Right lobe of liver (tissue), 6 donors: ENCODE measurements around the gene KIZ. TPM values are rescaled to one million over a fixed set of nuclear protein-coding genes. Genes with fewer than 3 reads are reported as not detected.

Experiments used
- ATAC-seq, 4 donors: fragments of 200-7000 bp; cut with Tn5 transposase; one replicate each; pipeline ENCODE4 v1.9.1; 2020; ENCODE audit warnings: mild to moderate bottlenecking in 4 of 4, moderate library complexity in 4 of 4
- DNase-seq, 3 donors: peaks; one replicate each; pipeline ENCODE4 v3.0.0-alpha.2; 2020
- H3K27ac ChIP-seq, 3 donors: fragments of 200-600 bp; one replicate each; pipeline ENCODE4 v1.8.0; 2022
- H3K27me3 ChIP-seq, 2 donors: fragments of 200-600 bp; one replicate each; pipeline ENCODE4 v1.8.0; 2022
- H3K36me3 ChIP-seq, 4 donors: fragments of 200-600 bp; sonication (generic) in 1 of 4; one replicate each; pipeline versions ENCODE4 v1.5.1 to v1.8.0; 2017 to 2022; ENCODE audit warnings: control low read depth in 1 of 4
- H3K4me1 ChIP-seq, 4 donors: fragments of 200-600 bp; sonication (generic) in 1 of 4; one replicate each; pipeline versions ENCODE4 v1.5.1 to v1.8.0; 2017 to 2022; ENCODE audit warnings: control low read depth in 1 of 4
- H3K4me3 ChIP-seq, 3 donors: fragments of 200-600 bp; one replicate each; pipeline ENCODE4 v1.8.0; 2022
- H3K9me3 ChIP-seq, 4 donors: fragments of 200-600 bp; sonication (generic) in 1 of 4; one replicate each; pipeline versions ENCODE4 v1.5.1 to v1.8.0; 2017 to 2022; ENCODE audit warnings: control low read depth in 1 of 4
- CTCF ChIP-seq, 4 donors: fragments of 200-600 bp in 3 of 4; fragments of 450-650 bp in 1 of 4; IDR thresholded peaks; one replicate each; pipeline versions ENCODE4 v1.5.1 to v1.8.0; 2016 to 2022; ENCODE audit warnings: antibody characterized with exemption in 4 of 4, mild to moderate bottlenecking in 2 of 4
- POLR2A ChIP-seq: fragments of 450-650 bp; IDR thresholded peaks from one replicate; pipeline ENCODE4 v1.6.1; 2017; ENCODE audit warnings: antibody characterized with exemption, mild to moderate bottlenecking
- WGBS: methylation state at CpG from one replicate; pipeline ENCODE4 v1.1.6; 2018; ENCODE audit warnings: low coverage, low lambda C conversion rate; ENCODE audit not compliant: insufficient coverage; ENCODE audit errors: missing lambda C conversion rate; 5-methylcytosine and 5-hydroxymethylcytosine counted together
- intact Hi-C, 2 donors: fragments of 100-400 bp; cut with DNase I; formaldehyde crosslinking; loops; one replicate each; pipeline versions ENCODE4 v1.11.2 to v1.14.1; 2022
- small RNA-seq, 2 experiments: library from RNA; depleted of rRNA; stranded (forward); fragments of <200 nt; gene quantifications; one replicate each; pipeline ENCODE3, GENCODE V24; 2016
- total RNA-seq, 6 experiments: library from RNA; depleted of rRNA in 2 of 6; stranded (reverse); fragments of >200 nt in 2 of 6; fragmentation: NEBNext Ultra II Directional in 3 of 6; extraction: Animal tissue kit (Norgen Biotek cat#: 25700) in 3 of 6; gene quantifications; one replicate each; pipeline versions ENCODE4 v1.1.0 to v1.2.4, GENCODE V29; 2016 to 2023
- donor health status: DM: no; HTN: yes; CAD: no.
- donor health status: DM: no; HTN: no; CAD: no.
- donor health status: DM: no; HTN: no; CAD: no.
- donor health status: DM: no; HTN: yes; CAD: no.
- donor health status: DM: no; HTN: yes; CAD: no.

KIZ gene
- total RNA-seq, 6 experiments from 2014 or later, result 5.1 to 11.5 (median 7.4) TPM

GRCh38 chr20:21294755-21295154 lies 168.9 kb downstream of the KIZ start:
- 30% methylated on average over 5 of the region's 5 CpGs for WGBS
- H3K27ac ChIP-seq, result no peak overlapping the region
- no peaks in the 10 kb centered on the region for H3K4me1 ChIP-seq
- TF ChIP-seq POLR2A (no peak), CTCF (IDR thresholded peaks at IDR 0.05) (no peak)
- no peaks in the 10 kb centered on the region for H3K36me3 ChIP-seq
- H3K9me3 ChIP-seq, result no peaks in the 10 kb centered on the region
- H3K4me3 ChIP-seq, result no peak overlapping the region
- intact Hi-C loops, result no loop called here
- no peak for DNase-seq
- ATAC-seq, result no peak
- no peaks in the 10 kb centered on the region for H3K27me3 ChIP-seq

Small RNA genes lying within 50 kb of the gene (small RNA-seq; reads per million reads assigned to genes)
- 0 to 0.10 reads per million in 2 experiments for gene RNA5SP477

Other genes with a start within 250 kb of the KIZ start
- not detected for gene LINC00237, start 19.7 kb upstream of the KIZ start, total RNA-seq
- 10 to 100 TPM; 18.2 to 39.5 (median 26.7) TPM for gene XRN2, start 177.2 kb downstream of the KIZ start, total RNA-seq